Measurements from ENCODE around the gene DPH7. TPM values are rescaled to one million over a fixed set of nuclear protein-coding genes. Genes with fewer than 3 reads are reported as not detected.
"Not testable (repeated sequence)": the region's sequence is repeated elsewhere in the genome, so short reads cannot be mapped to it uniquely, and the experiment has no call there.

Gene DPH7
- total and polyA plus RNA-seq, 2 experiments from 2014 or later, result 26.7 to 27.0 TPM

GRCh38 chr9:137555179-137555578 is 23.5 kb downstream of the DPH7 start:
- H3K9me2 ChIP-seq (ENCODE audit: insufficient read depth), result no peaks in the 10 kb centered on the region
- no peaks in the 10 kb centered on the region for H3K9me3 ChIP-seq (ENCODE audit: low read depth)
- no peak overlapping the region for H3K9ac ChIP-seq
- 0 out of 2 replicates have a peak, but pooled peaks cover 6% of the 10 kb centered on the region for H3F3A ChIP-seq (ENCODE audit: insufficient read depth)
- WGBS, 2 experiments (ENCODE audit: low coverage in 1 of 2, low lambda C conversion rate in 2 of 2, missing lambda C conversion rate in 2 of 2), result 85 to 86% methylated on average over 10 of the region's 10 CpGs
- no peak overlapping the region for H3K4me3 ChIP-seq
- no peaks in the 10 kb centered on the region for H4K20me1 ChIP-seq (ENCODE audit: insufficient read depth)
- H3K79me2 ChIP-seq (ENCODE audit: insufficient read depth), result peaks cover 14% of the 10 kb centered on the region
- no peaks in the 10 kb centered on the region for H3K27me3 ChIP-seq (replicated peaks; ENCODE audit: insufficient read depth)
- H3K4me1 ChIP-seq (ENCODE audit: insufficient read depth), result no peaks in the 10 kb centered on the region
- peaks cover 20% of the 10 kb centered on the region for H3K36me3 ChIP-seq (ENCODE audit: low read depth)
- no peak overlapping the region for H3K4me2 ChIP-seq (ENCODE audit: unreplicated experiment)
- no peak for DNase-seq
- no peak overlapping the region for H2AFZ ChIP-seq
- TF ChIP-seq EZH2phosphoT487 (IDR thresholded peaks at IDR 0.05; ENCODE audit: insufficient read depth, low read depth) (no peak), EZH2 (IDR thresholded peaks at IDR 0.05; ENCODE audit: insufficient read depth, poor library complexity, severe bottlenecking) (no peak)
- in situ Hi-C loops (cut with MboI), result no loop called here
- H3K27ac ChIP-seq, result no peak overlapping the region

DNA sequence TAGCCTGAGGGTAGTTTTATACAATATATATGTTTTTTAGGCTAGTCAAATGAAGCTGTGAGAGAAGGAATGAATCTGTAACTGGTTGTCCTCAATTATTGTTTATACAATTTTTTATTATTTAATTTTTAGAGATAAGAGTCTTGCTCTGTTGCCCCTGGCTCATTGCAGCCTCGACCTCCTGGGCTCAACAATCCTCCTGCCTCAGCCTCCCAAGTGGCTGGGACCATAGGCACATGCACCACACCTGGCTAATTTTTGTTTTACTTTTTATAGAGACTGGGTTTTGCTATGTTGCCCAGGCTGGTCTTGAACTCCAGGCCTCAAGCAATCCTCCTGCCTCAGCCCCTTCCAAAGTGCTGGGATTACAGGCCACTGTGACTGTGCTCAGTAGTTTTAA is 24.4 kb downstream of the DPH7 start:
- no peaks in the 10 kb centered on the region for H4K20me1 ChIP-seq (ENCODE audit: insufficient read depth)

GRCh38 chr9:137553654-137554053 is 25.1 kb downstream of the DPH7 start:
- H2AFZ ChIP-seq; H3K4me3 ChIP-seq; H3K4me1 ChIP-seq (ENCODE audit: insufficient read depth); H3K27ac ChIP-seq; H3K9me2 ChIP-seq (ENCODE audit: insufficient read depth); in situ Hi-C loops (cut with MboI); H3K27me3 ChIP-seq (replicated peaks; ENCODE audit: insufficient read depth); H3K9me3 ChIP-seq (ENCODE audit: low read depth); H4K20me1 ChIP-seq (ENCODE audit: insufficient read depth); H3K9ac ChIP-seq; DNase-seq; H3K4me2 ChIP-seq (ENCODE audit: unreplicated experiment): not testable (repeated sequence)
- H3K36me3 ChIP-seq (ENCODE audit: low read depth), result peaks cover 14% of the 10 kb centered on the region
- peaks cover 14% of the 10 kb centered on the region for H3K79me2 ChIP-seq (ENCODE audit: insufficient read depth)
- H3F3A ChIP-seq (ENCODE audit: insufficient read depth), result peaks cover 11% of the 10 kb centered on the region; the same call in 1 of the 2 replicates
- 90 to 92% methylated on average over 6 to 10 of the region's 10 CpGs for WGBS, 2 experiments (ENCODE audit: low coverage in 1 of 2, low lambda C conversion rate in 2 of 2, missing lambda C conversion rate in 2 of 2)

More for the DNA sequence above, 24.4 kb downstream of the DPH7 start:
- H3K4me1 ChIP-seq (ENCODE audit: insufficient read depth), result no peaks in the 10 kb centered on the region
- H3K9me3 ChIP-seq (ENCODE audit: low read depth), result no peaks in the 10 kb centered on the region
- H3K9me2 ChIP-seq (ENCODE audit: insufficient read depth), result no peaks in the 10 kb centered on the region
- H3F3A ChIP-seq (ENCODE audit: insufficient read depth), result peaks cover 11% of the 10 kb centered on the region; the same call in 1 of the 2 replicates
- DNase-seq, result no peak
- no peak overlapping the region for H3K4me2 ChIP-seq (ENCODE audit: unreplicated experiment)
- peaks cover 16% of the 10 kb centered on the region for H3K36me3 ChIP-seq (ENCODE audit: low read depth)
- H3K4me3 ChIP-seq, result no peak overlapping the region
- in situ Hi-C loops (cut with MboI), result no loop called here
- H3K9ac ChIP-seq, result no peak overlapping the region
- peaks cover 14% of the 10 kb centered on the region for H3K79me2 ChIP-seq (ENCODE audit: insufficient read depth)
- 88 to 90% methylated on average over 1 of the region's 1 CpG for WGBS, 2 experiments (ENCODE audit: low coverage in 1 of 2, low lambda C conversion rate in 2 of 2, missing lambda C conversion rate in 2 of 2)
- no peak overlapping the region for H3K27ac ChIP-seq
- no peak overlapping the region for H2AFZ ChIP-seq
- TF ChIP-seq EZH2 (IDR thresholded peaks at IDR 0.05; ENCODE audit: insufficient read depth, poor library complexity, severe bottlenecking), result no peak
- TF ChIP-seq EZH2phosphoT487 (IDR thresholded peaks at IDR 0.05; ENCODE audit: insufficient read depth, low read depth), result no peak
- no peaks in the 10 kb centered on the region for H3K27me3 ChIP-seq (replicated peaks; ENCODE audit: insufficient read depth)

GRCh38 chr9:137552022-137552768 is 26.5 kb downstream of the DPH7 start:
- peak overlapping the region; percentile 82 for H3K4me3 ChIP-seq
- H3K9ac ChIP-seq, result peak overlapping the region; percentile 82
- in situ Hi-C loops (cut with MboI), result no loop called here
- peaks cover 8% of the 10 kb centered on the region; the same call in 1 of the 2 replicates for H3K4me1 ChIP-seq (ENCODE audit: insufficient read depth)
- no peak for DNase-seq
- peaks cover 11% of the 10 kb centered on the region; the same call in 1 of the 2 replicates for H3F3A ChIP-seq (ENCODE audit: insufficient read depth)
- peaks cover 14% of the 10 kb centered on the region for H3K79me2 ChIP-seq (ENCODE audit: insufficient read depth)
- H3K27me3 ChIP-seq (replicated peaks; ENCODE audit: insufficient read depth), result no peaks in the 10 kb centered on the region
- TF ChIP-seq EZH2phosphoT487 (IDR thresholded peaks at IDR 0.05; ENCODE audit: insufficient read depth, low read depth) (no peak), EZH2 (IDR thresholded peaks at IDR 0.05; ENCODE audit: insufficient read depth, poor library complexity, severe bottlenecking) (no peak)
- peak overlapping the region; percentile 47 for H3K27ac ChIP-seq
- no peaks in the 10 kb centered on the region for H4K20me1 ChIP-seq (ENCODE audit: insufficient read depth)
- WGBS, 2 experiments (ENCODE audit: low coverage in 1 of 2, low lambda C conversion rate in 2 of 2, missing lambda C conversion rate in 2 of 2), result 10% methylated on average over 47 to 50 of the region's 58 CpGs
- H3K4me2 ChIP-seq (ENCODE audit: unreplicated experiment), result peak overlapping the region; percentile 74
- H3K9me3 ChIP-seq (ENCODE audit: low read depth), result no peaks in the 10 kb centered on the region
- no peaks in the 10 kb centered on the region for H3K9me2 ChIP-seq (ENCODE audit: insufficient read depth)
- H2AFZ ChIP-seq, result peak overlapping the region; percentile 64
- peaks cover 8% of the 10 kb centered on the region for H3K36me3 ChIP-seq (ENCODE audit: low read depth)
